Spleen (tissue), 11 donors: ENCODE measurements around the gene TMEM86A. TPM values are rescaled to one million over a fixed set of nuclear protein-coding genes. Genes with fewer than 3 reads are reported as not detected.

Source experiments
- DNase-seq: peaks from one replicate; pipeline ENCODE4 v3.0.0-alpha.2; 2020
- H3K27ac ChIP-seq, 8 donors: fragments of 200-600 bp; sonication (generic) in 7 of 8; 1 replicate in 4 of 8; 2 replicates in 4 of 8; pipeline versions ENCODE4 v1.5.0 to v1.8.0; 2016 to 2021; ENCODE audit warnings: inconsistent platforms in 4 of 8, mild to moderate bottlenecking in 4 of 8, moderate library complexity in 1 of 8
- H3K27me3 ChIP-seq, 7 donors: fragments of 200-600 bp; sonication (generic) in 6 of 7; replicated peaks in 1 of 7; 1 replicate in 4 of 7; 2 replicates in 3 of 7; pipeline versions ENCODE4 v1.5.0 to v1.8.0; 2016 to 2021; ENCODE audit warnings: inconsistent platforms in 3 of 7, mild to moderate bottlenecking in 1 of 7
- H3K36me3 ChIP-seq, 6 donors: fragments of 200-600 bp; sonication (generic) in 5 of 6; 1 replicate in 4 of 6; 2 replicates in 2 of 6; pipeline versions ENCODE4 v1.5.0 to v1.8.0; 2016 to 2021; ENCODE audit warnings: inconsistent platforms in 2 of 6
- H3K4me1 ChIP-seq, 6 donors: fragments of 200-600 bp; sonication (generic) in 5 of 6; 1 replicate in 3 of 6; 2 replicates in 3 of 6; pipeline versions ENCODE4 v1.5.0 to v1.8.0; 2016 to 2021; ENCODE audit warnings: inconsistent platforms in 3 of 6
- H3K4me3 ChIP-seq, 8 donors: fragments of 200-600 bp; sonication (generic) in 7 of 8; 1 replicate in 4 of 8; 2 replicates in 4 of 8; pipeline versions ENCODE4 v1.5.0 to v1.8.0; 2016 to 2021; ENCODE audit warnings: inconsistent platforms in 4 of 8, mild to moderate bottlenecking in 4 of 8, moderate library complexity in 2 of 8
- H3K9me3 ChIP-seq, 8 donors: fragments of 200-600 bp; sonication (generic) in 7 of 8; 1 replicate in 4 of 8; 2 replicates in 4 of 8; pipeline versions ENCODE4 v1.5.0 to v1.8.0; 2016 to 2021; ENCODE audit warnings: inconsistent platforms in 4 of 8
- POLR2A ChIP-seq, 3 donors: fragments of 450-650 bp; IDR thresholded peaks; one replicate each; pipeline ENCODE4 v1.5.1; 2017; ENCODE audit warnings: antibody characterized with exemption in 3 of 3, mild to moderate bottlenecking in 1 of 3
- POLR2AphosphoS5 ChIP-seq, 3 donors: sonication (generic); formaldehyde crosslinking; IDR thresholded peaks; one replicate each; pipeline ENCODE4 v1.5.1; 2017; ENCODE audit warnings: antibody characterized with exemption in 3 of 3
- WGBS, 5 donors: extraction: QIAGEN DNeasy Blood & Tissue Kit in 3 of 5; methylation state at CpG; one replicate each; pipeline versions ENCODE4 v1.1.5 to v1.1.7; 2013 to 2018; 5-methylcytosine and 5-hydroxymethylcytosine counted together
- intact Hi-C: fragments of 100-400 bp; cut with DNase I; formaldehyde crosslinking; loops from one replicate; pipeline ENCODE4 v1.15.0; 2023; ENCODE audit warnings: low total_unique reads
- polyA plus RNA-seq, 3 donors: library from polyadenylated mRNA; stranded (reverse); fragments of 200-250 nt; gene quantifications; one replicate each; pipeline ENCODE4 v1.2.1, GENCODE V29; 2013
- total RNA-seq, 7 donors: library from RNA; depleted of rRNA in 3 of 7; stranded (reverse); fragments of >200 nt in 3 of 7; fragmentation: NEBNext Ultra II Directional in 4 of 7; extraction: Animal tissue kit (Norgen Biotek cat#: 25700) in 4 of 7; gene quantifications; one replicate each; pipeline versions ENCODE4 v1.1.0 to v1.2.1, GENCODE V29; 2016 to 2021
- TF ChIP-seq, protein P1 (sequence below), 11 experiments: fragments of 200-600 bp in 7 of 11; fragments of 450-650 bp in 4 of 11; sonication (generic) in 4 of 11; IDR thresholded peaks in 8 of 11; conservative IDR thresholded peaks in 3 of 11; 1 replicate in 7 of 11; 2 replicates in 4 of 11; pipeline versions ENCODE4 v1.4.0 to v1.8.0; 2016 to 2021; ENCODE audit warnings: antibody characterized with exemption in 11 of 11, inconsistent platforms in 4 of 11, mild to moderate bottlenecking in 1 of 11
- donor health status: healthy with polysubstance abuse.
- donor health status: DM: no; HTN: no; CAD: no; lungs with moderate emphysema.
- donor health status: DM: no; HTN: no; CAD: no.
- donor health status: Bipolar disorder and iron deficiency.
- donor health status: healthy.
- donor health status: DM: no; HTN: no; CAD: no.
- donor health status: DM: yes; HTN: yes; CAD: no.

The TMEM86A gene
- total and polyA plus RNA-seq, 10 donors = 0.98 to 25.0 (median 9.9) TPM

DNA sequence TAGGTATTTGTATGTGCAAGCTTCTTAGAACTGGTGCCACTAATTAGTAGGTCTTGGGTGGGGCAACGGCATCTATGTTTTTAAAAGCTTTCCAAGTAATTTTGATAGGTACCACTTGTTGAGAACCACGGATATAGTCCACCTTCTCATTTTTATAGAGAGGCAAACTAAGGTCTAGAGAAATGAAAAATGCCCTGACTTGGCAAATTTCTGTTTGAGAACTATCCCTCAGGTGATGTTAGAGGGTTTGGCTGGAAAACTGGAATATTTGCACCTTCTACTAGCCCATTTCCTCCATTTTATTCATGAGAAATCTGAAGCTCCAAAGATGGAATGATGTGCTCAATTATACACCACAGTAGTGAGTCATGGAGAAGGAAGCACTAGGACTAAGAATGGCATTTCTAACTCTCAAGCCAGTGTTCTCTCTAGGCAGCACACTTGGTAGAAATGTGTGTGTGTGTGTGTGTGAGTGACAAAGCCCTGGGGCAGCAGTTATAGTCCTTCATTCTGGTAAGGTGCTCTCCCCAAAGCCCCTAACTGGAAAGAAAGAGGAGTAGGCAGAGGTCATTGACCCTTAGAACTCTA lies 1.8 kb upstream of the TMEM86A start:
- TF ChIP-seq, protein P1, sequence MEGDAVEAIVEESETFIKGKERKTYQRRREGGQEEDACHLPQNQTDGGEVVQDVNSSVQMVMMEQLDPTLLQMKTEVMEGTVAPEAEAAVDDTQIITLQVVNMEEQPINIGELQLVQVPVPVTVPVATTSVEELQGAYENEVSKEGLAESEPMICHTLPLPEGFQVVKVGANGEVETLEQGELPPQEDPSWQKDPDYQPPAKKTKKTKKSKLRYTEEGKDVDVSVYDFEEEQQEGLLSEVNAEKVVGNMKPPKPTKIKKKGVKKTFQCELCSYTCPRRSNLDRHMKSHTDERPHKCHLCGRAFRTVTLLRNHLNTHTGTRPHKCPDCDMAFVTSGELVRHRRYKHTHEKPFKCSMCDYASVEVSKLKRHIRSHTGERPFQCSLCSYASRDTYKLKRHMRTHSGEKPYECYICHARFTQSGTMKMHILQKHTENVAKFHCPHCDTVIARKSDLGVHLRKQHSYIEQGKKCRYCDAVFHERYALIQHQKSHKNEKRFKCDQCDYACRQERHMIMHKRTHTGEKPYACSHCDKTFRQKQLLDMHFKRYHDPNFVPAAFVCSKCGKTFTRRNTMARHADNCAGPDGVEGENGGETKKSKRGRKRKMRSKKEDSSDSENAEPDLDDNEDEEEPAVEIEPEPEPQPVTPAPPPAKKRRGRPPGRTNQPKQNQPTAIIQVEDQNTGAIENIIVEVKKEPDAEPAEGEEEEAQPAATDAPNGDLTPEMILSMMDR (IDR thresholded peaks at IDR 0.05 in 8 of 11, conservative IDR thresholded peaks at IDR 0.05 in 3 of 11) = no peak
- TF ChIP-seq POLR2A (IDR thresholded peaks at IDR 0.05) = no peak
- no peak for TF ChIP-seq POLR2AphosphoS5 (IDR thresholded peaks at IDR 0.05)
- H3K36me3 ChIP-seq = peaks cover 0 to 6% (median 0%) of the 10 kb centered on the region in 6 donors
- peaks cover 0 to 12% (median 0%) of the 10 kb centered on the region in 7 donors for H3K27me3 ChIP-seq
- no peak overlapping the region for H3K27ac ChIP-seq
- no peak overlapping the region for H3K4me3 ChIP-seq
- peaks cover 4 to 31% (median 23%) of the 10 kb centered on the region in 6 donors for H3K4me1 ChIP-seq
- 85 to 96% (median 92%) methylated on average over 2 of the region's 2 CpGs for WGBS, 5 donors
- no peaks in the 10 kb centered on the region for H3K9me3 ChIP-seq
- no peak for DNase-seq
- intact Hi-C loops = loop anchor here (10.0 kb wide), 1 partner anchor 62 kb away; the partner anchor contains the start of gene SPTY2D1

DNA sequence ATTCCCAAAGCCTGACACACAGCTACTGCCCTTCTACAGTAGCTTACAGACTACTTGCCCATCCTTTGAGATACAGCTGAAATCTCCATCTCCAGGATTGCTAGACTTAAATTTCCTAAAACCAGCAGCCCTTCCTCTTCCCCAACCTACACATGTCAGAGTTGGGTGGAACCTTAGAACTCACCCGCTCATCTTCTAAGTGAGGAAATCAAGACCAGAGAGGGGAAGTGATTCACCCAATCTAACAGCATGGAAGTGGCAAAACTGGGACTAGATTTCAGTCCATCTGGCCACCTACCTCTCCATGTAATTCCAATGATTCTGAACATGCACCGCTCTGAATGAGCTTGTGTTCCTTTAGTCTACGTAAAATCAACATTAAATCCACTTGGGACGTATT lies 1.0 kb upstream of the TMEM86A start:
- H3K9me3 ChIP-seq = no peaks in the 10 kb centered on the region
- H3K4me1 ChIP-seq = peaks cover 4 to 31% (median 23%) of the 10 kb centered on the region in 6 donors
- H3K27me3 ChIP-seq = peaks cover 0 to 12% (median 0%) of the 10 kb centered on the region in 7 donors
- peaks cover 0 to 14% (median 0%) of the 10 kb centered on the region in 6 donors for H3K36me3 ChIP-seq
- no peak for TF ChIP-seq POLR2A (IDR thresholded peaks at IDR 0.05)
- TF ChIP-seq, protein P1 (IDR thresholded peaks at IDR 0.05 in 8 of 11, conservative IDR thresholded peaks at IDR 0.05 in 3 of 11) = no peak
- TF ChIP-seq POLR2AphosphoS5 (IDR thresholded peaks at IDR 0.05) = no peak
- no peak for DNase-seq
- H3K27ac ChIP-seq = peak overlapping the region in 3 of 8 donors; percentile 85 to 91 (median 88)
- intact Hi-C loops = loop anchor here (10.0 kb wide), 1 partner anchor 63 kb away; the partner anchor contains the start of gene SPTY2D1
- WGBS, 5 donors = 81 to 91% (median 83%) methylated on average over 4 of the region's 4 CpGs
- H3K4me3 ChIP-seq = no peak overlapping the region

DNA sequence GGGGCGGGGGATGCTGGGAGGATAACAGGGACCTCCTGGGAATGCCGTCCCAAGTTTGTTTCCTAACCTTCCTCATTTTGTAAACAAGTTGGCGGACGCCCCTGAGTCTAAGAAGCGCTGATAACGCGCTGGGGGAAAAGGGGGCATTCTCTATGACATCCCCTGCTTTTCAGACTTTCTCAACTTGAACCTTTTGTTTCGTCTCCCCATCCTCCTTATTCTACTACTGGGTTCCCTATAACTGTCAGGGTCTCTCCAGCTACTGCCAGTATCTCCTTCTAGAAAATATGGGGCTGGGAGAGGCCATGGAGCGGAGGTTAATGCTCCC lies 654 bp downstream of the TMEM86A start:
- peak overlapping the region in 7 of 8 donors; percentile 78 to 91 (median 85) for H3K27ac ChIP-seq
- WGBS, 5 donors = 12 to 32% (median 15%) methylated on average over 7 to 9 of the region's 9 CpGs

More for the DNA sequence above, 654 bp downstream of the TMEM86A start:
- TF ChIP-seq POLR2AphosphoS5 (IDR thresholded peaks at IDR 0.05) (no peak), POLR2A (IDR thresholded peaks at IDR 0.05) (no peak)
- TF ChIP-seq, protein P1 (IDR thresholded peaks at IDR 0.05 in 8 of 11, conservative IDR thresholded peaks at IDR 0.05 in 3 of 11) = no peak
- H3K4me3 ChIP-seq = peak overlapping the region; percentile 70 to 91 (median 87)
- peaks cover 0 to 12% (median 0%) of the 10 kb centered on the region in 7 donors for H3K27me3 ChIP-seq
- intact Hi-C loops = loop anchor here (10.0 kb wide), 1 partner anchor 64 kb away; the partner anchor contains the start of gene SPTY2D1
- no peak for DNase-seq
- H3K36me3 ChIP-seq = peaks cover 0 to 20% (median 0%) of the 10 kb centered on the region in 6 donors
- no peaks in the 10 kb centered on the region for H3K9me3 ChIP-seq
- H3K4me1 ChIP-seq = peaks cover 4 to 31% (median 23%) of the 10 kb centered on the region in 6 donors
